SK-N-SH treated with all-trans-retinoic acid at 6 μM for 48 hours (cell line): ENCODE results near the gene PLPP6.
"Not testable (repeated sequence)": the region's sequence is repeated elsewhere in the genome, so short reads cannot be mapped to it uniquely, and the experiment has no call there.

ENCODE experiments used
- ATAC-seq: fragments of 200-7000 bp; cut with Tn5 transposase; 3 replicates; pipeline ENCODE4 v1.9.1; 2020; ENCODE audit warnings: mild to moderate bottlenecking, moderate library complexity
- CSDC2 ChIP-seq: fragments of 250-450 bp; sonication (Bioruptor Pico); IDR thresholded peaks from 2 replicates; pipeline ENCODE4 v1.5.0; 2020; ENCODE audit warnings: mild to moderate bottlenecking, moderate library complexity
- ESRRG ChIP-seq: fragments of 250-450 bp; sonication (Bioruptor Pico); IDR thresholded peaks from 2 replicates; pipeline ENCODE4 v1.6.1; 2021; ENCODE audit warnings: mild to moderate bottlenecking
- ISL1 ChIP-seq: fragments of 250-450 bp; sonication (Bioruptor Pico); IDR thresholded peaks from 2 replicates; pipeline ENCODE4 v2.1.2; 2022; ENCODE audit warnings: mild to moderate bottlenecking, moderate library complexity
- OSR1 ChIP-seq: fragments of 250-450 bp; sonication (Bioruptor Pico); IDR thresholded peaks from 2 replicates; pipeline ENCODE4 v1.8.0; 2022; ENCODE audit warnings: moderate library complexity, mild to moderate bottlenecking, inconsistent platforms
- PPARA ChIP-seq: fragments of 250-450 bp; sonication (Bioruptor Pico); IDR thresholded peaks from 2 replicates; pipeline ENCODE4 v1.5.0; 2020; ENCODE audit warnings: mild to moderate bottlenecking, borderline replicate concordance
- RARB ChIP-seq: fragments of 250-450 bp; sonication (Bioruptor Pico); IDR thresholded peaks from 2 replicates; pipeline ENCODE4 v1.8.0; 2021; ENCODE audit warnings: mild to moderate bottlenecking, moderate library complexity
- SNAI2 ChIP-seq: fragments of 250-450 bp; sonication (Bioruptor Pico); IDR thresholded peaks from 2 replicates; pipeline ENCODE4 v1.5.0; 2020; ENCODE audit warnings: mild to moderate bottlenecking, moderate library complexity
- TCF4 ChIP-seq: fragments of 250-450 bp; sonication (Bioruptor Pico); IDR thresholded peaks from 2 replicates; pipeline ENCODE4 v1.8.0; 2021; ENCODE audit warnings: mild to moderate bottlenecking, moderate library complexity, borderline replicate concordance
- TOX ChIP-seq: fragments of 250-450 bp; sonication (Bioruptor Pico); IDR thresholded peaks from 2 replicates; pipeline ENCODE4 v1.8.0; 2021; ENCODE audit warnings: mild to moderate bottlenecking, moderate library complexity, borderline replicate concordance
- ZC3H10 ChIP-seq: fragments of 250-450 bp; sonication (Bioruptor Pico); IDR thresholded peaks from 2 replicates; pipeline ENCODE4 v1.5.1; 2021; ENCODE audit warnings: mild to moderate bottlenecking, moderate library complexity
- ZFP3 ChIP-seq: fragments of 250-450 bp; sonication (Bioruptor Pico); IDR thresholded peaks from 2 replicates; pipeline ENCODE4 v1.5.0; 2020; ENCODE audit warnings: mild to moderate bottlenecking, moderate library complexity
- ZFP30 ChIP-seq: fragments of 450-650 bp; formaldehyde crosslinking; IDR thresholded peaks from 2 replicates; pipeline ENCODE4 v1.5.0; 2022; ENCODE audit warnings: mild to moderate bottlenecking, moderate library complexity
- ZNF565 ChIP-seq: fragments of 450-650 bp; formaldehyde crosslinking; conservative IDR thresholded peaks from 2 replicates; pipeline ENCODE4 v1.5.0; 2020; ENCODE audit warnings: low read depth, mild to moderate bottlenecking, moderate library complexity
- ZNF8 ChIP-seq: fragments of 450-650 bp; formaldehyde crosslinking; IDR thresholded peaks from 2 replicates; pipeline ENCODE4 v1.5.0; 2020; ENCODE audit warnings: mild to moderate bottlenecking, moderate library complexity
- TF ChIP-seq, protein P1 (sequence below): fragments of 250-450 bp; sonication (Bioruptor Pico); IDR thresholded peaks from 2 replicates; pipeline ENCODE4 v1.8.0; 2021; ENCODE audit warnings: low read depth, mild to moderate bottlenecking, moderate library complexity, borderline replicate concordance
- TF ChIP-seq, protein P2 (sequence below): fragments of 250-450 bp; sonication (Bioruptor Pico); IDR thresholded peaks from 2 replicates; pipeline ENCODE4 v1.5.0; 2020; ENCODE audit warnings: mild to moderate bottlenecking, moderate library complexity
- TF ChIP-seq, protein P3 (sequence below): fragments of 250-450 bp; sonication (Bioruptor Pico); IDR thresholded peaks from 2 replicates; pipeline ENCODE4 v1.5.1; 2020; ENCODE audit warnings: low read depth, mild to moderate bottlenecking, moderate library complexity
- TF ChIP-seq, protein P4 (sequence below): fragments of 250-450 bp; sonication (Bioruptor Pico); IDR thresholded peaks from 2 replicates; pipeline ENCODE4 v1.8.0; 2020; ENCODE audit warnings: mild to moderate bottlenecking, moderate library complexity, borderline replicate concordance
- TF ChIP-seq, protein P5 (sequence below): fragments of 250-450 bp; sonication (Bioruptor Pico); IDR thresholded peaks from 2 replicates; pipeline ENCODE4 v1.5.1; 2021; ENCODE audit warnings: mild to moderate bottlenecking, moderate library complexity

The PLPP6 gene

DNA sequence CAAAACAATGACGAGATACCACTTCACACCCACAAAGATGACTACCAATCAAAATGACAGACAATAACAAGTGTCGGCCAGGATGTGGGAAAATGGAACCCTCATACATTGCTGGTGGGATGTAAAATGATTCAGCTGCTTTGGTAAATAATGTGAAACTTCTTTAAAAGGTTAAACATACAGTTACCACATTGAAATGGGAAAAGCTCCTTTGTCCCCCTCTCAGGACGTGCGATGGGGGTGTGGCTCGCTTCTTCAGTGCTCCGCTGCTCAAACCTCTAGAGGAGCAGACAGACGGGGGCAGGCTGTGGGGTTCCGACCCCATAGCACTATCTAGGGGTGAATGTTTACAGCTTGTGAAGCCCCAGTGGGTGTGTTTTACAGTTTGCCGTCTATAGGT, 8.0 kb upstream of the PLPP6 start:
- no peak for TF ChIP-seq TOX
- TF ChIP-seq TCF4 (CRISPR knock-in tag): no peak
- TF ChIP-seq, protein P1, sequence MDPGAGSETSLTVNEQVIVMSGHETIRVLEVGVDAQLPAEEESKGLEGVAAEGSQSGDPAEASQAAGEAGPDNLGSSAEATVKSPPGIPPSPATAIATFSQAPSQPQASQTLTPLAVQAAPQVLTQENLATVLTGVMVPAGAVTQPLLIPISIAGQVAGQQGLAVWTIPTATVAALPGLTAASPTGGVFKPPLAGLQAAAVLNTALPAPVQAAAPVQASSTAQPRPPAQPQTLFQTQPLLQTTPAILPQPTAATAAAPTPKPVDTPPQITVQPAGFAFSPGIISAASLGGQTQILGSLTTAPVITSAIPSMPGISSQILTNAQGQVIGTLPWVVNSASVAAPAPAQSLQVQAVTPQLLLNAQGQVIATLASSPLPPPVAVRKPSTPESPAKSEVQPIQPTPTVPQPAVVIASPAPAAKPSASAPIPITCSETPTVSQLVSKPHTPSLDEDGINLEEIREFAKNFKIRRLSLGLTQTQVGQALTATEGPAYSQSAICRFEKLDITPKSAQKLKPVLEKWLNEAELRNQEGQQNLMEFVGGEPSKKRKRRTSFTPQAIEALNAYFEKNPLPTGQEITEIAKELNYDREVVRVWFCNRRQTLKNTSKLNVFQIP (CRISPR knock-in tag): no peak
- TF ChIP-seq, protein P2, sequence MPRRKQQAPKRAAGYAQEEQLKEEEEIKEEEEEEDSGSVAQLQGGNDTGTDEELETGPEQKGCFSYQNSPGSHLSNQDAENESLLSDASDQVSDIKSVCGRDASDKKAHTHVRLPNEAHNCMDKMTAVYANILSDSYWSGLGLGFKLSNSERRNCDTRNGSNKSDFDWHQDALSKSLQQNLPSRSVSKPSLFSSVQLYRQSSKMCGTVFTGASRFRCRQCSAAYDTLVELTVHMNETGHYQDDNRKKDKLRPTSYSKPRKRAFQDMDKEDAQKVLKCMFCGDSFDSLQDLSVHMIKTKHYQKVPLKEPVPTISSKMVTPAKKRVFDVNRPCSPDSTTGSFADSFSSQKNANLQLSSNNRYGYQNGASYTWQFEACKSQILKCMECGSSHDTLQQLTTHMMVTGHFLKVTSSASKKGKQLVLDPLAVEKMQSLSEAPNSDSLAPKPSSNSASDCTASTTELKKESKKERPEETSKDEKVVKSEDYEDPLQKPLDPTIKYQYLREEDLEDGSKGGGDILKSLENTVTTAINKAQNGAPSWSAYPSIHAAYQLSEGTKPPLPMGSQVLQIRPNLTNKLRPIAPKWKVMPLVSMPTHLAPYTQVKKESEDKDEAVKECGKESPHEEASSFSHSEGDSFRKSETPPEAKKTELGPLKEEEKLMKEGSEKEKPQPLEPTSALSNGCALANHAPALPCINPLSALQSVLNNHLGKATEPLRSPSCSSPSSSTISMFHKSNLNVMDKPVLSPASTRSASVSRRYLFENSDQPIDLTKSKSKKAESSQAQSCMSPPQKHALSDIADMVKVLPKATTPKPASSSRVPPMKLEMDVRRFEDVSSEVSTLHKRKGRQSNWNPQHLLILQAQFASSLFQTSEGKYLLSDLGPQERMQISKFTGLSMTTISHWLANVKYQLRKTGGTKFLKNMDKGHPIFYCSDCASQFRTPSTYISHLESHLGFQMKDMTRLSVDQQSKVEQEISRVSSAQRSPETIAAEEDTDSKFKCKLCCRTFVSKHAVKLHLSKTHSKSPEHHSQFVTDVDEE (CRISPR knock-in tag): no peak
- TF ChIP-seq, protein P3, sequence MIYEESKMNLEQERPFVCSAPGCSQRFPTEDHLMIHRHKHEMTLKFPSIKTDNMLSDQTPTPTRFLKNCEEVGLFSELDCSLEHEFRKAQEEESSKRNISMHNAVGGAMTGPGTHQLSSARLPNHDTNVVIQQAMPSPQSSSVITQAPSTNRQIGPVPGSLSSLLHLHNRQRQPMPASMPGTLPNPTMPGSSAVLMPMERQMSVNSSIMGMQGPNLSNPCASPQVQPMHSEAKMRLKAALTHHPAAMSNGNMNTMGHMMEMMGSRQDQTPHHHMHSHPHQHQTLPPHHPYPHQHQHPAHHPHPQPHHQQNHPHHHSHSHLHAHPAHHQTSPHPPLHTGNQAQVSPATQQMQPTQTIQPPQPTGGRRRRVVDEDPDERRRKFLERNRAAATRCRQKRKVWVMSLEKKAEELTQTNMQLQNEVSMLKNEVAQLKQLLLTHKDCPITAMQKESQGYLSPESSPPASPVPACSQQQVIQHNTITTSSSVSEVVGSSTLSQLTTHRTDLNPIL (CRISPR knock-in tag): no peak
- no peak for TF ChIP-seq ZFP30 (CRISPR knock-in tag)
- no peak for TF ChIP-seq ISL1
- TF ChIP-seq, protein P4, sequence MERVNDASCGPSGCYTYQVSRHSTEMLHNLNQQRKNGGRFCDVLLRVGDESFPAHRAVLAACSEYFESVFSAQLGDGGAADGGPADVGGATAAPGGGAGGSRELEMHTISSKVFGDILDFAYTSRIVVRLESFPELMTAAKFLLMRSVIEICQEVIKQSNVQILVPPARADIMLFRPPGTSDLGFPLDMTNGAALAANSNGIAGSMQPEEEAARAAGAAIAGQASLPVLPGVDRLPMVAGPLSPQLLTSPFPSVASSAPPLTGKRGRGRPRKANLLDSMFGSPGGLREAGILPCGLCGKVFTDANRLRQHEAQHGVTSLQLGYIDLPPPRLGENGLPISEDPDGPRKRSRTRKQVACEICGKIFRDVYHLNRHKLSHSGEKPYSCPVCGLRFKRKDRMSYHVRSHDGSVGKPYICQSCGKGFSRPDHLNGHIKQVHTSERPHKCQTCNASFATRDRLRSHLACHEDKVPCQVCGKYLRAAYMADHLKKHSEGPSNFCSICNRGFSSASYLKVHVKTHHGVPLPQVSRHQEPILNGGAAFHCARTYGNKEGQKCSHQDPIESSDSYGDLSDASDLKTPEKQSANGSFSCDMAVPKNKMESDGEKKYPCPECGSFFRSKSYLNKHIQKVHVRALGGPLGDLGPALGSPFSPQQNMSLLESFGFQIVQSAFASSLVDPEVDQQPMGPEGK (CRISPR knock-in tag): no peak
- TF ChIP-seq ESRRG (CRISPR knock-in tag): no peak
- no peak for TF ChIP-seq ZNF8
- TF ChIP-seq ZC3H10: no peak
- TF ChIP-seq OSR1 (CRISPR knock-in tag): no peak
- TF ChIP-seq SNAI2 (CRISPR knock-in tag): no peak
- TF ChIP-seq CSDC2 (CRISPR knock-in tag): no peak
- no peak for TF ChIP-seq RARB (CRISPR knock-in tag)
- no peak for TF ChIP-seq ZNF565 (CRISPR knock-in tag)
- TF ChIP-seq, all 23 proteins: peak for 0
- ATAC-seq: no peak

DNA sequence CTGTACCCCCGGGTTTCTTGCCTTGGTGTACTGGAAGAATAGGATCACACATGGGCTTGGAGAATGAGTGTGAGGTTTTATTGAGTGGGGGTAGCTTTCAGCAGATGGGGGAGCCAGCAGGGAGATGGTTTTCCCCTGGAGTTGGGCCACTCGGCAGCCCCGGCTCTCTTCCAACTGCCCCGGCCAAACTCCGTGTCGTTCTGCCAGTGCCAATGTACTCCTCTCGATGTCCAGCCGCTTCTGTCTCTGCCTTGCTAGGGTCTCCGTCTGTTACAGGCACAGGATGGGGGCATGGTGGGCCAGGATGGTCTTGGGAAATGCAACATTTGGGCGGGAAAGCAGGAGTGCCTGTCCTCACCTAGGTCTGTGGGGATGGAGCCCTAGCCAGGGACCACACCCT, 7.6 kb upstream of the PLPP6 start:
- TF ChIP-seq ZFP3 (CRISPR knock-in tag) (no peak), OSR1 (CRISPR knock-in tag) (no peak), ESRRG (CRISPR knock-in tag) (no peak), PPARA (CRISPR knock-in tag) (no peak)
- TF ChIP-seq, protein P1 (CRISPR knock-in tag): no peak
- TF ChIP-seq, protein P2 (CRISPR knock-in tag): no peak
- TF ChIP-seq, protein P5, sequence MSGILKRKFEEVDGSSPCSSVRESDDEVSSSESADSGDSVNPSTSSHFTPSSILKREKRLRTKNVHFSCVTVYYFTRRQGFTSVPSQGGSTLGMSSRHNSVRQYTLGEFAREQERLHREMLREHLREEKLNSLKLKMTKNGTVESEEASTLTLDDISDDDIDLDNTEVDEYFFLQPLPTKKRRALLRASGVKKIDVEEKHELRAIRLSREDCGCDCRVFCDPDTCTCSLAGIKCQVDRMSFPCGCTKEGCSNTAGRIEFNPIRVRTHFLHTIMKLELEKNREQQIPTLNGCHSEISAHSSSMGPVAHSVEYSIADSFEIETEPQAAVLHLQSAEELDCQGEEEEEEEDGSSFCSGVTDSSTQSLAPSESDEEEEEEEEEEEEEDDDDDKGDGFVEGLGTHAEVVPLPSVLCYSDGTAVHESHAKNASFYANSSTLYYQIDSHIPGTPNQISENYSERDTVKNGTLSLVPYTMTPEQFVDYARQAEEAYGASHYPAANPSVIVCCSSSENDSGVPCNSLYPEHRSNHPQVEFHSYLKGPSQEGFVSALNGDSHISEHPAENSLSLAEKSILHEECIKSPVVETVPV (CRISPR knock-in tag): no peak
- TF ChIP-seq, protein P3 (CRISPR knock-in tag): no peak

DNA sequence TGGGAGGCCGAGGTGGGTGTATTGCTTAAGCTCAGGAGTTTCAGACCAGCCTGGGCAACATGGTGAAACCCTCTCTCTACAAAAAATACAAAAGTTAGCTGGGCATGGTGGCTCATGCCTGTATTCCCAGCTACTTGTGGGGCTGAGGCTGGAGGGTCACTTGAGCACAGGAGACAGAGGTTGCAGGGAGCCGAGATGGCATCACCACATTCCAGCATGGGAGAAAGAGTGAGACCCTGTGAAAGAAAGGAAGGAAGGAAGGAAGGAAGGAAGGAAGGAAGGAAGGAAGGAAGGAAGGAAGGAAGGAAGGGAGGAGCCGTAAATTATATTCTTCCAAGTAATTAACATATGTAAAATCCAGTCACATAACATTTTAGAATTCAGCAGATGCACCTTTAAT, 5.9 kb upstream of the PLPP6 start:
- ATAC-seq: not testable (repeated sequence)

More for the DNA sequence above, 7.6 kb upstream of the PLPP6 start:
- ATAC-seq: no peak
